HL-60 (cell line): Measurements from ENCODE around the gene RAB27A.

Experiments
- DNase-seq, 2 experiments: peaks; one replicate each; pipeline ENCODE4 v3.0.0-alpha.2; 2010 to 2020; ENCODE audit warnings: low read depth in 1 of 2, low spot score in 1 of 2
- H3K27ac ChIP-seq: fragments of 250-450 bp; sonication (Bioruptor Pico); replicated peaks from 2 replicates; pipeline ENCODE4 v1.5.1; 2020; ENCODE audit warnings: mild to moderate bottlenecking, moderate library complexity
- H3K27me3 ChIP-seq: fragments of 250-450 bp; sonication (Bioruptor Pico); 2 replicates; pipeline ENCODE4 v1.5.1; 2021; ENCODE audit warnings: mild to moderate bottlenecking, moderate library complexity; ENCODE audit not compliant: insufficient read depth, poor library complexity, severe bottlenecking
- H3K4me3 ChIP-seq: replicated peaks from 2 replicates; pipeline ENCODE4 v1.5.1; 2011; ENCODE audit warnings: mild to moderate bottlenecking, control low read depth, low read length; ENCODE audit not compliant: insufficient read depth
- CTCF ChIP-seq: IDR thresholded peaks from one replicate; pipeline ENCODE4 v1.5.1; 2011; ENCODE audit warnings: low read length, control low read depth, inconsistent platforms; ENCODE audit not compliant: insufficient read depth
- GABPA ChIP-seq: IDR thresholded peaks from 2 replicates; pipeline ENCODE4 v1.6.1; 2012; ENCODE audit warnings: low read depth
- POLR2AphosphoS5 ChIP-seq: IDR thresholded peaks from 2 replicates; pipeline ENCODE4 v1.6.1; 2012; ENCODE audit warnings: low read depth
- REST ChIP-seq: IDR thresholded peaks from 2 replicates; pipeline ENCODE4 v1.6.1; 2012; ENCODE audit warnings: low read depth; ENCODE audit not compliant: insufficient replicate concordance
- SPI1 ChIP-seq: IDR thresholded peaks from 2 replicates; pipeline ENCODE4 v1.6.1; 2012; ENCODE audit warnings: low read depth, mild to moderate bottlenecking, borderline replicate concordance

The RAB27A gene

GRCh38 chr15:55279746-55280351 is 9.8 kb downstream of the RAB27A start:
- no peaks in the 10 kb centered on the region for H3K27me3 ChIP-seq
- TF ChIP-seq CTCF, result no peak
- no peak overlapping the region for H3K4me3 ChIP-seq
- DNase-seq, result peak; percentile 56 to 74
- peak overlapping the region; percentile 66 for H3K27ac ChIP-seq

- Histone ChIP-seq H3K27me3 (no peaks in the 10 kb centered on the region), H3K4me3 (no peak overlapping the region), H3K27ac (peak overlapping the region; percentile 66)
- no peak for DNase-seq
- TF ChIP-seq GABPA, result no peak
- no peak for TF ChIP-seq SPI1
- TF ChIP-seq CTCF, result no peak
- TF ChIP-seq POLR2AphosphoS5, result no peak
- no peak for TF ChIP-seq REST
Measured at GRCh38 chr15:55279100-55279745, 10.4 kb downstream of the RAB27A start.

GRCh38 chr15:55277715-55278114 is 11.9 kb downstream of the RAB27A start:
- Histone ChIP-seq H3K27me3 (no peaks in the 10 kb centered on the region), H3K27ac (peak overlapping the region; percentile 85), H3K4me3 (no peak overlapping the region)
- no peak for DNase-seq
- TF ChIP-seq REST (no peak), POLR2AphosphoS5 (no peak), GABPA (no peak), SPI1 (no peak), CTCF (no peak)

GRCh38 chr15:55277116-55277564 is 12.5 kb downstream of the RAB27A start:
- peak overlapping the region; percentile 85 for H3K27ac ChIP-seq
- no peak overlapping the region for H3K4me3 ChIP-seq
- DNase-seq, result peak in 1 of 2 experiments; percentile 82
- no peaks in the 10 kb centered on the region for H3K27me3 ChIP-seq
- TF ChIP-seq POLR2AphosphoS5 (no peak; the same call in none of the 2 replicates), GABPA (no peak)
